ENCODE measurements around the gene RASGRP1. TPM values are rescaled to one million over a fixed set of nuclear protein-coding genes. Genes with fewer than 3 reads are reported as not detected.
"Not testable (repeated sequence)": the region's sequence is repeated elsewhere in the genome, so short reads cannot be mapped to it uniquely, and the experiment has no call there.

The RASGRP1 gene
- total RNA-seq, 1 experiment from 2014 or later = 0.51 TPM

GRCh38 chr15:38587214-38587613 lies 22.6 kb upstream of the RASGRP1 start:
- Histone ChIP-seq H3K36me3 (ENCODE audit: control insufficient read depth, insufficient read depth, low read length) (no peaks in the 10 kb centered on the region), H3K4me3 (ENCODE audit: low read depth in 2 of 2, low read length in 2 of 2) (no peak overlapping the region), H3K27me3 (ENCODE audit: control insufficient read depth, insufficient read depth, low read length) (no peaks in the 10 kb centered on the region), H3K27ac (ENCODE audit: low read length) (no peak overlapping the region), H3K9me3 (ENCODE audit: control insufficient read depth, insufficient read depth, low read depth, low read length) (no peaks in the 10 kb centered on the region), H3K4me1 (ENCODE audit: control insufficient read depth, insufficient read depth, low read length) (no peaks in the 10 kb centered on the region)
- ChIA-PET POLR2A (no interaction called here), CTCF (no interaction called here)
- intact Hi-C loops (cut with micrococcal nuclease; ENCODE audit: unreplicated experiment) = no loop called here
- in situ Hi-C loops (cut with HindIII; ENCODE audit: low pct_unique_long_range_greater_than_20kb, low sequenced_read_pairs) = no loop called here
- TF ChIP-seq, protein P1, sequence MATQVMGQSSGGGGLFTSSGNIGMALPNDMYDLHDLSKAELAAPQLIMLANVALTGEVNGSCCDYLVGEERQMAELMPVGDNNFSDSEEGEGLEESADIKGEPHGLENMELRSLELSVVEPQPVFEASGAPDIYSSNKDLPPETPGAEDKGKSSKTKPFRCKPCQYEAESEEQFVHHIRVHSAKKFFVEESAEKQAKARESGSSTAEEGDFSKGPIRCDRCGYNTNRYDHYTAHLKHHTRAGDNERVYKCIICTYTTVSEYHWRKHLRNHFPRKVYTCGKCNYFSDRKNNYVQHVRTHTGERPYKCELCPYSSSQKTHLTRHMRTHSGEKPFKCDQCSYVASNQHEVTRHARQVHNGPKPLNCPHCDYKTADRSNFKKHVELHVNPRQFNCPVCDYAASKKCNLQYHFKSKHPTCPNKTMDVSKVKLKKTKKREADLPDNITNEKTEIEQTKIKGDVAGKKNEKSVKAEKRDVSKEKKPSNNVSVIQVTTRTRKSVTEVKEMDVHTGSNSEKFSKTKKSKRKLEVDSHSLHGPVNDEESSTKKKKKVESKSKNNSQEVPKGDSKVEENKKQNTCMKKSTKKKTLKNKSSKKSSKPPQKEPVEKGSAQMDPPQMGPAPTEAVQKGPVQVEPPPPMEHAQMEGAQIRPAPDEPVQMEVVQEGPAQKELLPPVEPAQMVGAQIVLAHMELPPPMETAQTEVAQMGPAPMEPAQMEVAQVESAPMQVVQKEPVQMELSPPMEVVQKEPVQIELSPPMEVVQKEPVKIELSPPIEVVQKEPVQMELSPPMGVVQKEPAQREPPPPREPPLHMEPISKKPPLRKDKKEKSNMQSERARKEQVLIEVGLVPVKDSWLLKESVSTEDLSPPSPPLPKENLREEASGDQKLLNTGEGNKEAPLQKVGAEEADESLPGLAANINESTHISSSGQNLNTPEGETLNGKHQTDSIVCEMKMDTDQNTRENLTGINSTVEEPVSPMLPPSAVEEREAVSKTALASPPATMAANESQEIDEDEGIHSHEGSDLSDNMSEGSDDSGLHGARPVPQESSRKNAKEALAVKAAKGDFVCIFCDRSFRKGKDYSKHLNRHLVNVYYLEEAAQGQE (IDR thresholded peaks at IDR 0.05; ENCODE audit: insufficient read depth in 1 of 2, low read depth in 2 of 2, low read length in 1 of 2) = no peak
- TF ChIP-seq CTCF (IDR thresholded peaks at IDR 0.05) (no peak), SIN3A (IDR thresholded peaks at IDR 0.05; ENCODE audit: borderline replicate concordance, insufficient read depth, low read depth, low read length) (no peak), POLR2AphosphoS5 (IDR thresholded peaks at IDR 0.05; ENCODE audit: low read depth, low read length) (no peak), TCF7L2 (IDR thresholded peaks at IDR 0.05; ENCODE audit: low read depth, low read length) (no peak)
- DNase-seq (ENCODE audit: low read depth, low spot score) (no peak), ATAC-seq (no peak)
- BruUV-seq (replicated peaks) = no TSS peak

GRCh38 chr15:38586005-38586404 lies 21.4 kb upstream of the RASGRP1 start:
- intact Hi-C loops (cut with micrococcal nuclease; ENCODE audit: unreplicated experiment); BruUV-seq (replicated peaks); H3K4me3 ChIP-seq (ENCODE audit: low read depth in 2 of 2, low read length in 2 of 2); ATAC-seq; POLR2A ChIA-PET; H3K36me3 ChIP-seq (ENCODE audit: control insufficient read depth, insufficient read depth, low read length); in situ Hi-C loops (cut with HindIII; ENCODE audit: low pct_unique_long_range_greater_than_20kb, low sequenced_read_pairs); CTCF ChIA-PET; H3K4me1 ChIP-seq (ENCODE audit: control insufficient read depth, insufficient read depth, low read length); H3K27me3 ChIP-seq (ENCODE audit: control insufficient read depth, insufficient read depth, low read length); H3K27ac ChIP-seq (ENCODE audit: low read length); DNase-seq (ENCODE audit: low read depth, low spot score); H3K9me3 ChIP-seq (ENCODE audit: control insufficient read depth, insufficient read depth, low read depth, low read length): not testable (repeated sequence)

DNA sequence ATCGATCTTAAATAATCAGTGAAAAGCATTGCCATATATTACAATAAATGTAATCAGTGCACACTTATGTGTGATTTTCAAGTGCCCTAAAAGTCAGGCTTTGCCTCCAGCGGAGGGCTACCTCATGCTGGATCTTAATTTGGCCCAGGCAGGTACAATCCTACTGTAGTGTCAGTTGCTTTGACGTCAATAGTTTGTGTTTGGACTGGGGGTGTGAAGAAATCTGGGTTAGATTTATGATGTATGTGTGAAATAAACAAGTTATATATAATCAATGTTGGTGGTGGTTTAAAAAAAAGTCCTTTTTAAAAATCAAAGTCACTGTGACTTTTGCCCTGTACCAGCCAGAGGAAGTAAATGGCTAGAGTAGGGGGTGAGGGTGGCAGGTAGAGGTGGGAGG lies 14.0 kb upstream of the RASGRP1 start:
- H3K4me1 ChIP-seq (ENCODE audit: control insufficient read depth, insufficient read depth, low read length) = no peaks in the 10 kb centered on the region
- in situ Hi-C loops (cut with HindIII; ENCODE audit: low pct_unique_long_range_greater_than_20kb, low sequenced_read_pairs) (no loop called here), intact Hi-C loops (cut with micrococcal nuclease; ENCODE audit: unreplicated experiment) (no loop called here)
- DNase-seq (ENCODE audit: low read depth, low spot score) (no peak), ATAC-seq (no peak)
- no TSS peak for BruUV-seq (replicated peaks)
- CTCF ChIA-PET = no interaction called here
- POLR2A ChIA-PET = no interaction called here
- no peaks in the 10 kb centered on the region; the same call in none of the 2 replicates for H3K27me3 ChIP-seq (ENCODE audit: control insufficient read depth, insufficient read depth, low read length)
- no peaks in the 10 kb centered on the region for H3K9me3 ChIP-seq (ENCODE audit: control insufficient read depth, insufficient read depth, low read depth, low read length)
- no peaks in the 10 kb centered on the region for H3K36me3 ChIP-seq (ENCODE audit: control insufficient read depth, insufficient read depth, low read length)
- H3K27ac ChIP-seq (ENCODE audit: low read length) = no peak overlapping the region
- no peak for TF ChIP-seq POLR2AphosphoS5 (IDR thresholded peaks at IDR 0.05; ENCODE audit: low read depth, low read length)
- no peak overlapping the region for H3K4me3 ChIP-seq (ENCODE audit: low read depth in 2 of 2, low read length in 2 of 2)
